HepG2 (cell line): Measurements from ENCODE around the gene RMRP. TPM values are rescaled to one million over a fixed set of nuclear protein-coding genes. Genes with fewer than 3 reads are reported as not detected.

Source experiments
- ATAC-seq: fragments of 200-7000 bp; cut with Tn5 transposase; 3 replicates; pipeline ENCODE4 v1.9.1; 2020; ENCODE audit warnings: mild to moderate bottlenecking, moderate library complexity
- BruUV-seq: library from RNA; stranded (reverse); fragments of 400-500 nt; replicated peaks from 2 replicates; lab custom pipeline; 2021; lab: Mats Ljungman, UMichigan
- CTCF ChIA-PET: fragments of 300-600 bp; formaldehyde crosslinking; extraction: SDS; loops from one replicate; lab custom pipeline; 2021; ENCODE audit warnings: low total read pairs, inconsistent platforms, low intra/inter-chr PET ratio; lab: Yijun Ruan, JAX
- POLR2A ChIA-PET: fragments of 350-600 bp; sonication (Branson Sonifier 250); formaldehyde crosslinking; loops from one replicate; lab custom pipeline; 2020; ENCODE audit warnings: antibody characterized with exemption, inconsistent platforms; lab: Yijun Ruan, JAX
- DNase-seq: peaks from one replicate; pipeline ENCODE4 v3.0.0-alpha.2; 2015; ENCODE audit warnings: low spot score
- FAIRE-seq: peaks from 3 replicates; lab custom pipeline; 2011; peaks lifted over from hg19 to GRCh38; lab: Jason Lieb, UNC
- H2AFZ ChIP-seq: one replicate; pipeline ENCODE4 v1.6.1; 2011; ENCODE audit warnings: low read length, inconsistent platforms
- H3K27ac ChIP-seq: fragments of 300-600 bp; 3 replicates; pipeline ENCODE4 v1.8.0; 2011; ENCODE audit warnings: mixed run types, mild to moderate bottlenecking, mixed read lengths, low read length, inconsistent platforms; ENCODE audit not compliant: insufficient read depth; ENCODE audit errors: extremely low read length
- H3K27me3 ChIP-seq, 2 experiments: fragments of 200-600 bp in 1 of 2; 2 replicates in 1 of 2; 3 replicates in 1 of 2; pipeline versions ENCODE4 v1.6.0 to v1.8.0; 2011; ENCODE audit warnings: low read length in 2 of 2, mild to moderate bottlenecking in 2 of 2, moderate library complexity in 2 of 2, inconsistent platforms in 1 of 2; ENCODE audit not compliant: insufficient read depth in 2 of 2, control insufficient read depth in 1 of 2
- H3K36me3 ChIP-seq, 2 experiments: fragments of 200-600 bp in 1 of 2; replicated peaks in 1 of 2; 2 replicates in 1 of 2; 3 replicates in 1 of 2; pipeline versions ENCODE4 v1.5.1 to v1.8.0; 2011; ENCODE audit warnings: low read length in 2 of 2, inconsistent platforms in 1 of 2; ENCODE audit not compliant: insufficient read depth in 2 of 2, control insufficient read depth in 1 of 2
- H3K4me1 ChIP-seq: 2 replicates; pipeline ENCODE4 v1.5.1; 2012; ENCODE audit warnings: low read length, inconsistent platforms; ENCODE audit not compliant: insufficient read depth
- H3K4me2 ChIP-seq: 2 replicates; pipeline ENCODE4 v1.6.0; 2011; ENCODE audit warnings: low read depth, low read length, inconsistent platforms
- H3K4me3 ChIP-seq, 3 experiments: fragments of 200-600 bp in 1 of 3; sonication (generic), shearing (Covaris generic) in 1 of 3; replicated peaks in 1 of 3; 2 replicates each; pipeline ENCODE4 v1.5.1; 2011 to 2016; ENCODE audit warnings: low read length in 3 of 3, inconsistent platforms in 2 of 3, low read depth in 2 of 3, mild to moderate bottlenecking in 2 of 3, control low read depth in 1 of 3, mixed read lengths in 1 of 3; ENCODE audit not compliant: insufficient read depth in 1 of 3
- H3K79me2 ChIP-seq: one replicate; pipeline ENCODE4 v1.6.1; 2011; ENCODE audit warnings: low read length, inconsistent platforms; ENCODE audit not compliant: insufficient read depth
- H3K9ac ChIP-seq: 2 replicates; pipeline ENCODE4 v1.6.0; 2011; ENCODE audit warnings: mild to moderate bottlenecking, low read depth, low read length, inconsistent platforms; ENCODE audit not compliant: insufficient read depth
- H3K9me3 ChIP-seq: 2 replicates; pipeline ENCODE4 v1.5.1; 2012; ENCODE audit warnings: mild to moderate bottlenecking, low read length
- H4K20me1 ChIP-seq: 2 replicates; pipeline ENCODE4 v1.6.0; 2011; ENCODE audit warnings: inconsistent platforms, mild to moderate bottlenecking, low read length, moderate library complexity; ENCODE audit not compliant: insufficient read depth
- GTF2F1 ChIP-seq: fragments of 150-350 bp; IDR thresholded peaks from 2 replicates; pipeline ENCODE4 v1.6.1; 2014; ENCODE audit warnings: low read length
- HMG20A ChIP-seq: IDR thresholded peaks from 2 replicates; pipeline ENCODE4 v1.6.1; 2016; ENCODE audit warnings: borderline replicate concordance
- KIAA2018 ChIP-seq: sonication (generic); formaldehyde crosslinking; IDR thresholded peaks from 2 replicates; pipeline ENCODE4 v1.5.0; 2020; ENCODE audit warnings: mild to moderate bottlenecking, missing genetic modification reagents, borderline replicate concordance
- KLF16 ChIP-seq, 2 experiments: sonication (generic) in 1 of 2; formaldehyde crosslinking in 1 of 2; IDR thresholded peaks; 2 replicates each; pipeline versions ENCODE4 v1.6.1 to v1.8.0; 2016 to 2023; ENCODE audit warnings: missing genetic modification reagents in 2 of 2, missing compliant biosample characterization in 1 of 2
- RBAK ChIP-seq: sonication (generic); formaldehyde crosslinking; IDR thresholded peaks from 2 replicates; pipeline ENCODE4 v1.5.1; 2020; ENCODE audit warnings: mild to moderate bottlenecking, missing genetic modification reagents
- RBFOX2 ChIP-seq: fragments of 200-400 bp; formaldehyde crosslinking; IDR thresholded peaks from 2 replicates; pipeline ENCODE4 v1.6.1; 2017; ENCODE audit warnings: low read depth, mild to moderate bottlenecking, low read length
- RERE ChIP-seq: IDR thresholded peaks from 2 replicates; pipeline ENCODE4 v1.6.1; 2016; ENCODE audit warnings: low read depth, missing genetic modification reagents, missing compliant biosample characterization
- TEAD3 ChIP-seq: optimal IDR thresholded peaks from 2 replicates; pipeline ENCODE3; 2016; ENCODE audit warnings: borderline replicate concordance
- ZBTB7B ChIP-seq: sonication (generic); formaldehyde crosslinking; IDR thresholded peaks from 2 replicates; pipeline ENCODE4 v1.4.0; 2020; ENCODE audit warnings: missing genetic modification reagents
- WGBS: methylation state at CpG from one replicate; pipeline ENCODE4 v1.1.6; 2017; ENCODE audit warnings: low lambda C conversion rate; 5-methylcytosine and 5-hydroxymethylcytosine counted together
- in situ Hi-C: cut with HindIII; loops from 2 replicates; pipeline ENCODE4 v1.10.0; 2017; ENCODE audit warnings: low pct_unique_long_range_greater_than_20kb; ENCODE audit not compliant: extremely low pct_ligation_motif_present
- intact Hi-C: fragments of 100-400 bp; cut with micrococcal nuclease; formaldehyde crosslinking; loops from one replicate; pipeline ENCODE4 v1.10.0; 2022; ENCODE audit not compliant: unreplicated experiment
- polyA plus RNA-seq, 8 experiments: library from polyadenylated mRNA; depleted of rRNA in 3 of 8; stranded (reverse) in 7 of 8; unstranded in 1 of 8; fragments of >200 nt; fragmentation: Illumina TruSeq in 4 of 8; extraction: Trizol in 4 of 8; gene quantifications; 2 replicates each; pipeline versions ENCODE4 v1.2.1 to v1.2.3, GENCODE V29; 2011 to 2016; ENCODE audit warnings: low read depth in 4 of 8, missing spikeins in 1 of 8, mixed read lengths in 1 of 8; ENCODE audit not compliant: insufficient read depth in 1 of 8
- total RNA-seq, 5 experiments: library from RNA; depleted of rRNA; stranded (reverse); fragments of >200 nt; fragmentation: Illumina TruSeq; extraction: Trizol; gene quantifications; 2 replicates each; pipeline ENCODE4 v1.2.3, GENCODE V29; 2016; ENCODE audit warnings: low read depth in 1 of 5

The RMRP gene
- total and polyA plus RNA-seq, 2 of the 13 experiments (the other 11 are each of a cell fraction or from before 2014, with no cell fraction given), result 51.4 to 4,025 TPM

- H3K9me3 ChIP-seq, result no peaks in the 10 kb centered on the region
- WGBS, result 11% methylated on average over 5 of the region's 7 CpGs
- intact Hi-C loops (no loop called here), in situ Hi-C loops (loop anchor here (10.0 kb wide), 1 partner anchor 537 kb away; the partner anchor contains the start of gene ATOSB)
- H4K20me1 ChIP-seq, result no peaks in the 10 kb centered on the region
- DNase-seq (peak; percentile 72), ATAC-seq (peak; percentile 22; the same call in 1 of the 3 replicates), FAIRE-seq (no peak)
- BruUV-seq, result no TSS peak
- H3K79me2 ChIP-seq, result no peaks in the 10 kb centered on the region
- H2AFZ ChIP-seq, result no peak overlapping the region
- H3K9ac ChIP-seq, result no peak overlapping the region; the same call in 1 of the 2 replicates
- peak overlapping the region; percentile 57; the same call in 1 of the 2 replicates for H3K4me2 ChIP-seq
- no peaks in the 10 kb centered on the region for H3K36me3 ChIP-seq
- H3K27me3 ChIP-seq, result peaks cover 2 to 20% of the 10 kb centered on the region in 2 experiments; a peak in 4 of 5 replicates
- H3K4me1 ChIP-seq, result peaks cover 85% of the 10 kb centered on the region
- peak overlapping the region in 1 of 3 experiments; percentile 26; a peak in 1 of 6 replicates for H3K4me3 ChIP-seq
- ChIA-PET CTCF (no interaction called here), POLR2A (interaction anchor here (0.6 to 1.2 kb wide), 2 partner anchors 18 to 38 kb away, joined by 4 to 5 read pairs; no protein-coding TSS in a partner anchor)
- H3K27ac ChIP-seq, result no peak overlapping the region
- 0 out of 4 replicates have a peak, but pooled peaks of 1 of the 2 experiments have one; percentile 19 for TF ChIP-seq KLF16 (CRISPR knock-in tag; IDR thresholded peaks at IDR 0.05)
- TF ChIP-seq GTF2F1, result no peak
- TF ChIP-seq RERE, result no peak
- no peak for TF ChIP-seq KIAA2018 (CRISPR knock-in tag)
- TF ChIP-seq TEAD3 (CRISPR knock-in tag), result peak; percentile 45
- TF ChIP-seq RBAK (CRISPR knock-in tag), result no peak
- TF ChIP-seq ZBTB7B (CRISPR knock-in tag), result no peak
- TF ChIP-seq RBFOX2, result no peak
- TF ChIP-seq HMG20A (CRISPR knock-in tag), result no peak
Measured at GRCh38 chr9:35651956-35652828, 5.6 kb downstream of the RMRP start.
